Adrenal gland (tissue), 12 donors: ENCODE measurements around the gene TMX1. TPM values are rescaled to one million over a fixed set of nuclear protein-coding genes. Genes with fewer than 3 reads are reported as not detected.

Experiments
- DNase-seq, 7 donors: peaks; one replicate each; pipeline ENCODE4 v3.0.0-alpha.2; 2019 to 2020
- H3K27ac ChIP-seq, 5 donors: fragments of 200-600 bp; sonication (generic) in 4 of 5; 1 replicate in 3 of 5; 2 replicates in 2 of 5; pipeline versions ENCODE4 v1.5.1 to v1.8.0; 2016 to 2020; ENCODE audit warnings: mild to moderate bottlenecking in 1 of 5
- H3K27me3 ChIP-seq: fragments of 200-600 bp; 2 replicates; pipeline ENCODE4 v1.8.0; 2021
- H3K36me3 ChIP-seq, 2 donors: fragments of 200-600 bp; replicated peaks in 1 of 2; 1 replicate in 1 of 2; 2 replicates in 1 of 2; pipeline versions ENCODE4 v1.5.1 to v1.8.0; 2018 to 2022
- H3K4me1 ChIP-seq, 2 donors: fragments of 200-600 bp; replicated peaks in 1 of 2; 1 replicate in 1 of 2; 2 replicates in 1 of 2; pipeline versions ENCODE4 v1.5.1 to v1.8.0; 2018 to 2021
- H3K4me3 ChIP-seq, 4 donors: fragments of 200-600 bp; sonication (generic) in 3 of 4; one replicate each; pipeline ENCODE4 v1.5.1; 2016 to 2018
- H3K9me3 ChIP-seq, 3 donors: fragments of 200-600 bp; sonication (generic) in 1 of 3; replicated peaks in 1 of 3; 1 replicate in 2 of 3; 2 replicates in 1 of 3; pipeline versions ENCODE4 v1.5.1 to v1.8.0; 2016 to 2021
- POLR2A ChIP-seq, 2 donors: fragments of 450-650 bp; IDR thresholded peaks; one replicate each; pipeline ENCODE4 v1.6.1; 2017; ENCODE audit warnings: antibody characterized with exemption in 2 of 2, mild to moderate bottlenecking in 2 of 2, moderate library complexity in 1 of 2
- WGBS, 4 donors: extraction: QIAGEN DNeasy Blood & Tissue Kit in 2 of 4; methylation state at CpG; one replicate each; pipeline versions ENCODE4 v1.1.5 to v1.1.7; 2013 to 2017; 5-methylcytosine and 5-hydroxymethylcytosine counted together
- intact Hi-C, 2 donors: fragments of 100-400 bp; cut with DNase I; formaldehyde crosslinking; loops; one replicate each; pipeline versions ENCODE4 v1.14.1 to v1.15.0; 2022 to 2023
- polyA plus RNA-seq, 3 donors: library from polyadenylated mRNA; stranded (reverse); fragments of 200-250 nt in 2 of 3; fragments of 350-450 nt in 1 of 3; fragmentation: Illumina TruSeq in 1 of 3; extraction: RNeasy Lipid Tissue Mini Kit (QIAGEN cat#74804) in 1 of 3; gene quantifications; one replicate each; pipeline ENCODE4 v1.2.3, GENCODE V29; 2013 to 2014
- total RNA-seq, 9 donors: library from RNA; depleted of rRNA in 4 of 9; stranded (reverse); fragments of >200 nt in 4 of 9; fragments of 120-200 nt in 1 of 9; fragmentation: NEBNext Ultra II Directional in 1 of 9; extraction: Animal tissue kit (Norgen Biotek cat#: 25700) in 1 of 9; gene quantifications; one replicate each; pipeline versions ENCODE4 v1.1.0 to v1.2.4, GENCODE V29; 2013 to 2023
- TF ChIP-seq, protein P1 (sequence below), 6 experiments: fragments of 450-650 bp in 4 of 6; fragments of 200-600 bp in 2 of 6; sonication (generic) in 1 of 6; IDR thresholded peaks; 1 replicate in 5 of 6; 2 replicates in 1 of 6; pipeline versions ENCODE4 v1.5.1 to v1.8.0; 2016 to 2021; ENCODE audit warnings: antibody characterized with exemption in 6 of 6, mild to moderate bottlenecking in 2 of 6, moderate library complexity in 1 of 6
- donor health status: healthy with polysubstance abuse.
- donor health status: Bipolar disorder and iron deficiency.
- donor health status: DM: yes; HTN: yes; CAD: no.
- donor health status: DM: no; HTN: no; CAD: no.
- donor health status: DM: no; HTN: no; CAD: no.
- donor health status: DM: yes; HTN: yes; CAD: no.

Gene TMX1
- total and polyA plus RNA-seq, 12 donors = 4.2 to 43.1 (median 30.2) TPM

- Histone ChIP-seq H3K4me1 (no peaks in the 10 kb centered on the region), H3K36me3 (no peaks in the 10 kb centered on the region), H3K27me3 (no peaks in the 10 kb centered on the region), H3K4me3 (no peak overlapping the region), H3K9me3 (no peaks in the 10 kb centered on the region), H3K27ac (no peak overlapping the region)
- WGBS, 4 donors = 89 to 94% (median 92%) methylated on average over 1 of the region's 1 CpG
- no peak for DNase-seq
- no peak for TF ChIP-seq POLR2A (IDR thresholded peaks at IDR 0.05)
- TF ChIP-seq, protein P1, sequence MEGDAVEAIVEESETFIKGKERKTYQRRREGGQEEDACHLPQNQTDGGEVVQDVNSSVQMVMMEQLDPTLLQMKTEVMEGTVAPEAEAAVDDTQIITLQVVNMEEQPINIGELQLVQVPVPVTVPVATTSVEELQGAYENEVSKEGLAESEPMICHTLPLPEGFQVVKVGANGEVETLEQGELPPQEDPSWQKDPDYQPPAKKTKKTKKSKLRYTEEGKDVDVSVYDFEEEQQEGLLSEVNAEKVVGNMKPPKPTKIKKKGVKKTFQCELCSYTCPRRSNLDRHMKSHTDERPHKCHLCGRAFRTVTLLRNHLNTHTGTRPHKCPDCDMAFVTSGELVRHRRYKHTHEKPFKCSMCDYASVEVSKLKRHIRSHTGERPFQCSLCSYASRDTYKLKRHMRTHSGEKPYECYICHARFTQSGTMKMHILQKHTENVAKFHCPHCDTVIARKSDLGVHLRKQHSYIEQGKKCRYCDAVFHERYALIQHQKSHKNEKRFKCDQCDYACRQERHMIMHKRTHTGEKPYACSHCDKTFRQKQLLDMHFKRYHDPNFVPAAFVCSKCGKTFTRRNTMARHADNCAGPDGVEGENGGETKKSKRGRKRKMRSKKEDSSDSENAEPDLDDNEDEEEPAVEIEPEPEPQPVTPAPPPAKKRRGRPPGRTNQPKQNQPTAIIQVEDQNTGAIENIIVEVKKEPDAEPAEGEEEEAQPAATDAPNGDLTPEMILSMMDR (IDR thresholded peaks at IDR 0.05) = no peak
- intact Hi-C loops = no loop called here
Measured at GRCh38 chr14:51208982-51209381, 31.1 kb upstream of the TMX1 start.

- Histone ChIP-seq H3K27ac (no peak overlapping the region), H3K36me3 (no peaks in the 10 kb centered on the region), H3K9me3 (no peaks in the 10 kb centered on the region), H3K27me3 (no peaks in the 10 kb centered on the region), H3K4me1 (no peaks in the 10 kb centered on the region), H3K4me3 (no peak overlapping the region)
- DNase-seq = no peak
- WGBS, 4 donors = 50 to 71% (median 59%) methylated on average over 1 of the region's 1 CpG
- intact Hi-C loops = no loop called here
- no peak for TF ChIP-seq POLR2A (IDR thresholded peaks at IDR 0.05)
- TF ChIP-seq, protein P1 (IDR thresholded peaks at IDR 0.05) = no peak
Measured at GRCh38 chr14:51209457-51209856, 30.6 kb upstream of the TMX1 start.

- H3K4me3 ChIP-seq = no peak overlapping the region
- no peaks in the 10 kb centered on the region for H3K27me3 ChIP-seq
- no peak for DNase-seq
- WGBS, 4 donors = 57 to 77% (median 61%) methylated on average over 1 of the region's 1 CpG
- H3K27ac ChIP-seq = no peak overlapping the region
- intact Hi-C loops = no loop called here
- no peaks in the 10 kb centered on the region for H3K4me1 ChIP-seq
- H3K9me3 ChIP-seq = no peaks in the 10 kb centered on the region
- no peak for TF ChIP-seq POLR2A (IDR thresholded peaks at IDR 0.05)
- TF ChIP-seq, protein P1 (IDR thresholded peaks at IDR 0.05) = no peak
- no peaks in the 10 kb centered on the region for H3K36me3 ChIP-seq
Measured at GRCh38 chr14:51210594-51210993, 29.5 kb upstream of the TMX1 start.

DNA sequence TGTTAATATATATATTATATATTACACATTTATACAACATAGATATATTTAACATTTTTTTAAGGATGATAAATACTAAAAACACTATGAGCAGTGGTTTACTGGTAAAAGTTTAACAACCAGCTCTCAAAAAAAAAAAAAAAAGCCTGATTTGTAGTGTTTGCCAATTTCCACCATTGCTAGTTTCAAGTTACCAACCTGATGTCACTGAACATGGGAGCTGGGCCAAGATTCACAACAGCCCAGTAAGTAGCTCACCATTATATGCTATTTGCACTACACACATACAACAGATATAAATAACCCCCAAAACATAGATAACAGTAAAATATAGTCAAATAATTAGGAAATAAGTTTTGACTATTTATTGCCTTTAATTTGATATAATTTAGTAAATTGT is 28.9 kb upstream of the TMX1 start:
- Histone ChIP-seq H3K4me3 (no peak overlapping the region), H3K27me3 (no peaks in the 10 kb centered on the region), H3K36me3 (no peaks in the 10 kb centered on the region), H3K4me1 (no peaks in the 10 kb centered on the region), H3K27ac (no peak overlapping the region), H3K9me3 (no peaks in the 10 kb centered on the region)
- intact Hi-C loops = no loop called here
- TF ChIP-seq POLR2A (IDR thresholded peaks at IDR 0.05) = no peak
- TF ChIP-seq, protein P1 (IDR thresholded peaks at IDR 0.05) = no peak
- DNase-seq = no peak
